GM21825 (cell line): ENCODE data around the gene MYOD1.

Experiments
- ATAC-seq: cut with Tn5 transposase; IDR thresholded peaks from one replicate; pipeline ENCODE4 v1.9.1; 2021; ENCODE audit warnings: mild to moderate bottlenecking, moderate library complexity; ENCODE audit not compliant: unreplicated experiment

The MYOD1 gene

GRCh38 chr11:17748761-17749721, 29.7 kb downstream of the MYOD1 start:
- ATAC-seq = no peak

DNA sequence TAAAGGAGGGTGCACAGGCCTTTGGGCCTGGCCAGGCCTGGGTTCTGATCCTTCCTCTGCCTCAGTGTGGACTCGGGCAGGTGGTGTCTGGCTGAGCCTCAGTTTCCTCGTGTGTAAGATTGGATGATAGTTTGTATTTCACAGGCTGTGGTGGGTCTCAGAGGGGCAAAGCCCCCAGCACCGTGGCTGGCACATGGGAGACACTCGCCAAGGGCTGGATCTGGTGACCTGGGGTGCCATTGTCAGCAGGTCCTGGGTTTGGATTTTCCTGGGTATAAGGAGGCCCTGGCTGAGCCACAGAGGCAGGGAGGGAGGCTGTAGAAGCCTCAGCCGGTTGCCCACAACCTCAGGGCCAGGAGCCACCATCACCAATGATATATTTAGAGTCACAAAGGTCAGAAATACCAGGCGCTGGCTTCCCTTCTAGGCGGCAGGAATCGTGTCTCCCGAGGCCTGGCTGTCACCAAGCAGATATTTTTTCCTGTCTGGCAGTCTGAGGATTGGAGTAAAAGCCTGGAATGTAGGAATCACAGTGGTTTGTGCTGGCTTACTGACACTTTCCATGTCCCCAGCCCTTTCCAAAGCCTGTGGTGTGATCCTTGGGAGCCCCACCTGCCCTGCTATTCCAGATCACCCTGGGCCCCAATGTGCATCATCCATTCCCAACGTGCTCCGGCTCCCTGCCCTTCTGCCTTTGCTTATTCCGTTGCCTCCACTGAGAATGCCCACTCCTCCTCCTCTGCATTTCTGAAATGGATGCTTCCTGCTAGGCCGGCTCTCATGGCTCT, 30.8 kb downstream of the MYOD1 start:
- ATAC-seq = no peak

DNA sequence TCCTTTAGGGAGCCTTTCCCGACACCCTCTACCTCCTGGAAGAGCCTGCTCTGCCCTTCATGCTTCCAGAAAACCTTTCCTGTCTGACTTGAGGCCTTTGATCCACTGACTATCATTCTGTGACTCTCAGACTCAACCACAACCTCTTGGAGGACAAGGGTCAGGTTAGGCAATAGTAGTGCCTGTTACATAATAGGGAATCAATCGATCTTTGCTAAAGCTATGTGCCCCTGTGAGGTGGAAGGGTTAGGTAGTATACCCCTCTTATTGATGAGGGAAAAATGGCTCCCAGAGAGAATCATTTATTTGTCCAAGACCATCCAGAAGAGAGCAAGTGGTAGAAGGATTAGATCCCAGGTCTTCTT, 31.4 kb downstream of the MYOD1 start:
- ATAC-seq = no peak

GRCh38 chr11:17751558-17751957, 32.2 kb downstream of the MYOD1 start:
- ATAC-seq = no peak

DNA sequence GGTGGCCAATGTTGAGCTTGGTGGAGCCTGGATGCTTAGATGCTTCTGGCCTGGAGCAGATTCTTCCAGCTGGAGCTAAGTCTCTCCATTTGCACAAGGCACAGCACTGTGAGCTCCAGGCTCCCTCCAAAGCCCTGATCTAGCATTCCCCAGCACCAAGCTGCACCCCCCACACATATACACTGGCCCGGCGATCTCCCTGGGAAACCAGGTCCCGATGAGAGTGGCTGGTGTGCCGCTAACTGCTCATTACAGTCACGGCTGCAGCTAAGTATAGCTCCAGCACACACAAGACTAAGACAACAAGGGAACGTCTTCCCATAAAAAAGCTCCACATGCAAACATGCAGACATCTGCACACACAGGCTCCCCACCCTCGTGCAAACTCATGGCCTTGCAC, 32.8 kb downstream of the MYOD1 start:
- ATAC-seq = no peak

DNA sequence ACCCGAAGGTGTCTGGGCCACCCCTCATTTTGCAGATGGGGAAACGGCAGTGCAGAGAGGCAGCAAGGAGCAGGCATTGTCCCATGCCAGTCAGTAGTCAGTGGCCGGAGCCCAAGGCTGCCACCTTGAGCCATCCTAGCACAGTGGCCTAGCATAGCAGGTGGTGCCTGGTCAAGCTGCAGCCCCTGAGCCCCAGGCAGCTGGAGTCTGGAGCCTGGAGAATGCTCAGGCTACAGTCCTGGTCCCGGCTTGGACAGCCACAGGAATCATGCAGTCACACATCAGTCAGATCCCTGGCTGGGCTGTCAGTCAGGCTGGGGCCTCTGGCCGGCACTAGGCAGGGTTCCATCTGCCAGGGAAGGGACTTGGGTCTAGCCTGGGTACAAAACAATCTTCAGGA, 33.8 kb downstream of the MYOD1 start:
- ATAC-seq = no peak

GRCh38 chr11:17753641-17754040, 34.3 kb downstream of the MYOD1 start:
- no peak for ATAC-seq

DNA sequence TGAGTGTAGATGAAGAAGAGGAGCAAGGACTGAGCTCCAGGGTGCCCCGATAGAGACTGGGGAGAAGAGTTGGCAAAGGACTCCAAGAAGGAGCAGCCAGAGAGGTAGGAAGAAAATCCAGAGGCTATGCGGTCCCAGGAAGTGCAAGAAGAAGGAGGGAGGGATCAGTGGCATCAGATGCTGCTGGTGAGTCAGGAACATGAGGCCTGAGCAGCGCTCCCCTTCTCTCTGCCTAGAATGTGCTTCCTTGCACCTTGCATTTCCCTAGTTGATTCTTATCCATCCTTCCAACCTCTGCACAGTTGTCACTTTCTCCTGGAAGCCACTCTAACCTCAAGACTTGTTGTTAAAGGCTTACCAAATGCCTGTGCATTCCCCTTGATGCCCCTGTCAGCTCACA, 36.5 kb downstream of the MYOD1 start:
- ATAC-seq = no peak

- peak; percentile 60 for ATAC-seq
These were observed 41.0 kb downstream of the MYOD1 start for GRCh38 chr11:17760102-17761029.

GRCh38 chr11:17762309-17762974, 43.1 kb downstream of the MYOD1 start:
- ATAC-seq = no peak

- ATAC-seq = no peak
These were observed 43.9 kb downstream of the MYOD1 start for GRCh38 chr11:17763244-17763643.

- no peak for ATAC-seq
These were observed 44.3 kb downstream of the MYOD1 start for GRCh38 chr11:17763703-17764102.

DNA sequence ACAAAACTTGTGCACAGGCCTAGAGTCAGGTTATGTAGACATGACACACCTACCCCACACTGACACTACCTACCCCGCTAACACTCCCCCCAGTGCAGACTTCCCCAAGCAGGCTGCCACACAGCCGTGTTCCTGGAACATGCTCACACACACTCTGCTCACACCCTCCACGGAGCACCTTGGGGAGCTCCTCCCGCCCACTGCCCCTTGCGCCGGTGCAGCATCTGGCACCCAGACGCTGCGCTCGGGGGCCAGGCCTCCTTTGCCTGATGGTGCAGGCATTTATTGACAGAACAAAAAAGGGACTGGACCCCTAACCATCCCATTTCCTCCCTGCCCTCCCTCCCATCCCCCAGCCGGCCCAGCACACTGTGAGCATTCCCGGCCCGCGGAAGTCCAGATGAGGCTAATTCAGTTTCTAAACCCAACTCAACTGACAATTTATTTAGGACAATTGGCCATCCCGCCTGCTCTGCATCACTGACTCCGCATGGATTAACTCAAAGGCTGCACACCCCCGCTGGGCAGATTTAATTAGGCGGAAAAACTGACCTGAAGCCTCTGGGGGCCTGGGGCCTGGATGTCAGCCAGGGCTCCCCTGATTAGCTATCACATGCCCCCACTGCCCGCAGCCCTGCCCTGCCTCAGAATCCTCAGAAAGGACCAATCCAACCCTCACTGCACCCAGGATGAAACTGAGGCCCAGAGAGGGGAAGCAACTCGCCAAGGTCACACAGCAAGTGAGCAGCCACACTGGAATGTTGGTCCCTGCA, 45.3 kb downstream of the MYOD1 start:
- ATAC-seq = no peak

- ATAC-seq = no peak
These were observed 46.1 kb downstream of the MYOD1 start for GRCh38 chr11:17765356-17766072.

DNA sequence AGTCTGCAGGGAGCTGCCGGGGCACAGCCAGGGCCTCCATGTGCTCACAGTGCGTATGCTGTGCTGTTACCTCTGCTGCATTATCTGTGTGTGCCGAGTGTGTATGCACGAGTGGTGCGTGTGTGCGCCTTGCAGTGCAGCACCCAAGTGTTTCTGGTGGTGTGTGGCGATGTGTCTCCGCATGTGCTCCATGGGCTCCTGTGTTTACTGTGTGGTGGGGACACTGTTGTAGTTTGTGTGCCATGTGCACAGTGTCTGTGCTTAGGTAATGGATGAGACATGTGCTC, 46.6 kb downstream of the MYOD1 start:
- no peak for ATAC-seq

- no peak for ATAC-seq
These were observed 47.2 kb downstream of the MYOD1 start for GRCh38 chr11:17766590-17766989.

DNA sequence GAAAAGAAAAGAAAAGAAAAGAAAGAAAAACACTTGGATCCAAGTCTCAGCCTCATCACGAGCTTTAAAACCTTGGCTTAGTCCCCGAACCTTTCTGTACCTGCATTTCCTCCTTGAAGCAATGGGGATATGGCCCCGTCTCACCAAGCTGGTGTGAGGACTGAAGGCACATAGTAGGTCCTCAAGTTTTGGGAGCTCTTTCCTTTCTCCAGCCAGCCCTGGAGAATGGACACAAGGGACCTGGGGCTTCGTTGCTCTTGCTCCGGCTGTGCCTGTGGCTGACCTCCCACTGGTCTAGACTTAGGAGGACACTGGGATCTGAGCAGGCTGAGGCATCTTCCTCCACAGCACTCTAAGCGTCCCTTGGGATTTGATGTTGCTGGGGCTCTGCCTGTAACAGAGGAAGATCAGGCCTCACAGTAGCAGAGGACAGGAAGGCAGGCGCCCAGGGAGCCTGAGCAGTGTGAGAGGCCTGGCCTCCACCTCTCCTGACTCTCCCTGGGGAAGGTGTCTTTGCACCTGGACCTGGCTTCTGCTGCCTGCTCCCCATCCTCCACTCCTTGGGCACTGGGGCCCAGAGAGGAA, 48.0 kb downstream of the MYOD1 start:
- no peak for ATAC-seq

DNA sequence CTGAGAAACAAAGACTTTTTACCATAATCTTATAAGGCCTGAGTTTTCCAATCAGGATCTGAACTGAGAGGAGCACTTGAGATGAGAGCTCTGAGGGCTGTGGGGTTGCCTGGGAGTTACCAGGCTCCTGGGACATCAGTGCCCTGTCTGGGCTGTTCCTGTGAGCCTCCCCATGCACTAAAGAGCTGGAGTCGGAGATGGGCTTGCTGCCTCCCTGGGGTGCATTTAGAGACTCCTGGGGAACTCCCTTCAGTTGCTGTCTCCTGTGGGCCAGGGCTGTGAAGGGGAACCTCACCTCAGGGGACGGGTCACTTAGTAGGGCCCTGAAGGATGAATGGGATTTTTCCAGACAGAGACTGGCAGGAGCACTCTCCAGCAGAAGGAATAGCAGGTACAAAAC, 48.5 kb downstream of the MYOD1 start:
- ATAC-seq = no peak

DNA sequence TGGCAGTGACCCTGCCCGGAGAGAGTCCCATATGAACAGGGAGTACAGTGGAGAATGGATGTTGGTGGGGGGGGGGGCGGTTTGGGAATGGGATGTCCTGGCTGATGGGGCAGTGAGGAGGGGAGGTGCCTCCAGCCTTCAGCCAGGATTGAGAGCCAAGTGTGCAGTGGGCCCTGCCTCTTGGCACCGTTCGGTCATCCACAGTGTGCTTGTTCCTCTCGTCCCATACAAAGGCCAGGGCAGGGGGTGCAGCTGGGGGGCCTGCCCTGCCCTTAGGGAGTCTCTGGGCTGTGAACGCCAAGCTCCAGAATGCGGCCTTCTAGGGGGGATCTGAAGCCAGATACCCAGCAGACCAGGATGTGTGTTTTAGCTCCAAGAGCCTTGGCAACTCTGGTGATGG, 49.2 kb downstream of the MYOD1 start:
- no peak for ATAC-seq
